ENCODE measurements around the gene C2CD4B. TPM values are rescaled to one million over a fixed set of nuclear protein-coding genes. Genes with fewer than 3 reads are reported as not detected.

C2CD4B gene
- total RNA-seq, 4 donors from 2014 or later: 0.42 to 5.7 (median 2.1) TPM

GRCh38 chr15:62118520-62119226, 46.4 kb downstream of the C2CD4B start:
- H3K4me3 ChIP-seq (ENCODE audit: low read depth, poor library complexity, severe bottlenecking): no peak overlapping the region
- 58 to 70% methylated on average over 7 of the region's 7 CpGs for WGBS, 2 donors
- no peak for TF ChIP-seq POLR2A (IDR thresholded peaks at IDR 0.05)
- no peak for DNase-seq (ENCODE audit: low spot score in 2 of 2)
- intact Hi-C loops (cut with DNase I; ENCODE audit: low total_unique reads): no loop called here

GRCh38 chr15:62115847-62116246, 49.2 kb downstream of the C2CD4B start:
- no peak for DNase-seq (ENCODE audit: low spot score in 2 of 2)
- intact Hi-C loops (cut with DNase I; ENCODE audit: low total_unique reads): no loop called here
- no peak overlapping the region for H3K4me3 ChIP-seq (ENCODE audit: low read depth, poor library complexity, severe bottlenecking)
- WGBS, 2 donors: 32 to 43% methylated on average over 1 of the region's 1 CpG
- no peak for TF ChIP-seq CTCF (IDR thresholded peaks at IDR 0.05)
- TF ChIP-seq POLR2A (IDR thresholded peaks at IDR 0.05): no peak

Other genes with a start within 250 kb of the C2CD4B start
- gene VPS13C, start 104.8 kb downstream of the C2CD4B start, total RNA-seq: 10 to 100 TPM; 29.0 to 38.2 (median 36.1) TPM
- under 1 TPM in 2 of 4 donors, not detected in 2; 0.10 TPM for gene C2CD4A, start 98.3 kb downstream of the C2CD4B start, total RNA-seq
- 10 to 100 TPM in 2 of 4 donors, 1 to 10 TPM in 2; 6.2 to 20.1 (median 13.0) TPM for gene TLN2, start 225.3 kb upstream of the C2CD4B start, total RNA-seq